A549 (cell line): ENCODE measurements around the gene SLC49A3.

Source experiments
- BHLHE40 ChIP-seq: IDR thresholded peaks from 2 replicates; pipeline ENCODE4 v1.6.1; 2012; ENCODE audit warnings: low read depth, low read length, inconsistent platforms
- CHD4 ChIP-seq: fragments of 200-600 bp; sonication (generic); IDR thresholded peaks from 2 replicates; pipeline ENCODE4 v1.6.1; 2016; ENCODE audit warnings: antibody characterized with exemption, mild to moderate bottlenecking, borderline replicate concordance
- CTCF ChIP-seq: fragments of >200 bp; sonication (Bioruptor Twin); formaldehyde crosslinking; IDR thresholded peaks from 3 replicates; pipeline ENCODE4 v1.5.1; 2016
- JUN ChIP-seq, 2 experiments: fragments of >200 bp; sonication (Bioruptor Twin); formaldehyde crosslinking; IDR thresholded peaks; 2 replicates in 1 of 2; 3 replicates in 1 of 2; pipeline ENCODE4 v1.6.1; 2016 to 2017
- PHF8 ChIP-seq: fragments of 200-600 bp; sonication (generic); IDR thresholded peaks from 2 replicates; pipeline ENCODE4 v1.6.1; 2016; ENCODE audit warnings: low read depth, mild to moderate bottlenecking, antibody characterized with exemption, moderate library complexity, borderline replicate concordance
- RAD21 ChIP-seq, 2 experiments: fragments of >200 bp in 1 of 2; sonication (Bioruptor Twin) in 1 of 2; formaldehyde crosslinking in 1 of 2; IDR thresholded peaks in 1 of 2; conservative IDR thresholded peaks in 1 of 2; 2 replicates in 1 of 2; 3 replicates in 1 of 2; pipeline ENCODE4 v1.6.1; 2012 to 2018; ENCODE audit warnings: inconsistent platforms in 1 of 2
- SMC3 ChIP-seq: fragments of >200 bp; sonication (Bioruptor Twin); formaldehyde crosslinking; IDR thresholded peaks from 3 replicates; pipeline ENCODE4 v1.6.1; 2018; ENCODE audit warnings: inconsistent platforms

- TF ChIP-seq CTCF = no peak
- no peak for TF ChIP-seq RAD21 (conservative IDR thresholded peaks at IDR 0.05 in 1 of 2, IDR thresholded peaks at IDR 0.05 in 1 of 2)
- no peak for TF ChIP-seq BHLHE40
- TF ChIP-seq JUN (IDR thresholded peaks at IDR 0.05) = no peak
- TF ChIP-seq CHD4 = no peak
- no peak for TF ChIP-seq PHF8
- TF ChIP-seq SMC3 = no peak
Measured at GRCh38 chr4:666822-667544, 22.0 kb downstream of the SLC49A3 start.
